NCI-H446 (cell line): ENCODE data around the gene BCDIN3D.
"Not testable (repeated sequence)": the region's sequence is repeated elsewhere in the genome, so short reads cannot be mapped to it uniquely, and the experiment has no call there.

Experiments used
- DNase-seq, 2 experiments: peaks; one replicate each; lab custom pipeline; 2025; lab: John Stamatoyannopoulos, UW

Gene BCDIN3D

GRCh38 chr12:49876070-49876469 lies 33.2 kb upstream of the BCDIN3D start:
- DNase-seq: no peak

- DNase-seq: no peak
Observed at GRCh38 chr12:49875115-49875720, 32.3 kb upstream of the BCDIN3D start.

GRCh38 chr12:49874142-49874897 lies 31.4 kb upstream of the BCDIN3D start:
- no peak for DNase-seq

- peak; percentile 9 to 77 for DNase-seq
Observed at GRCh38 chr12:49873361-49873934, 30.5 kb upstream of the BCDIN3D start.

GRCh38 chr12:49872781-49873181 lies 29.9 kb upstream of the BCDIN3D start:
- peak in 1 of 2 experiments; percentile 29 for DNase-seq

GRCh38 chr12:49872381-49872780 lies 29.5 kb upstream of the BCDIN3D start:
- DNase-seq: no peak

GRCh38 chr12:49871811-49872251 lies 28.9 kb upstream of the BCDIN3D start:
- DNase-seq: not testable (repeated sequence)

GRCh38 chr12:49871263-49871561 lies 28.3 kb upstream of the BCDIN3D start:
- DNase-seq: peak in 1 of 2 experiments; percentile 30

- no peak for DNase-seq
Observed at GRCh38 chr12:49870501-49871262, 27.8 kb upstream of the BCDIN3D start.

- no peak for DNase-seq
Observed at GRCh38 chr12:49869816-49870500, 27.1 kb upstream of the BCDIN3D start.

- peak; percentile 89 to 98 for DNase-seq
Observed at GRCh38 chr12:49868952-49869815, 26.3 kb upstream of the BCDIN3D start.

- DNase-seq: peak in 1 of 2 experiments; percentile 32
Observed at GRCh38 chr12:49868449-49868848, 25.5 kb upstream of the BCDIN3D start.

- DNase-seq: peak; percentile 54 to 72
Observed at GRCh38 chr12:49867570-49868341, 24.9 kb upstream of the BCDIN3D start.

GRCh38 chr12:49866859-49867569 lies 24.1 kb upstream of the BCDIN3D start:
- DNase-seq: peak; percentile 43 to 74

- DNase-seq: no peak
Observed at GRCh38 chr12:49865782-49866135, 22.9 kb upstream of the BCDIN3D start.

GRCh38 chr12:49865109-49865781 lies 22.3 kb upstream of the BCDIN3D start:
- peak in 1 of 2 experiments; percentile 22 for DNase-seq

- no peak for DNase-seq
Observed at GRCh38 chr12:49864798-49865090, 21.8 kb upstream of the BCDIN3D start.

GRCh38 chr12:49863946-49864797 lies 21.3 kb upstream of the BCDIN3D start:
- peak; percentile 64 to 91 for DNase-seq
